ENCODE results near the gene EPAS1. TPM values are rescaled to one million over a fixed set of nuclear protein-coding genes. Genes with fewer than 3 reads are reported as not detected.

Gene EPAS1
- total RNA-seq (100 to 1,000 TPM in 8 of 9 donors, 10 to 100 TPM in 1; 25.2 to 307 (median 225) TPM), polyA plus RNA-seq (100 to 1,000 TPM in 1 of 3 donors, 10 to 100 TPM in 2; 62.0 to 178 (median 65.2) TPM)
- long read RNA-seq, donor 1, partial matches to known transcripts = 0 of 4 reads
- long read RNA-seq, donor 1, other reads (novel, unspliced or antisense) = 0 of 4 reads
- long read RNA-seq, donor 2, partial matches to known transcripts = 0 of 4 reads
- long read RNA-seq, donor 2, other reads (novel, unspliced or antisense) = 0 of 4 reads
- long read RNA-seq, donor 3, partial matches to known transcripts = 0 of 3 reads
- long read RNA-seq, donor 3, other reads (novel, unspliced or antisense) = 0 of 3 reads
- long read RNA-seq, donor 4, partial matches to known transcripts = 0 of 6 reads
- long read RNA-seq, donor 4, other reads (novel, unspliced or antisense) = 5 of 6 reads
- long read RNA-seq, donor 5, full-length matches to known transcripts = 14 of 29 reads
- long read RNA-seq, donor 5, partial matches to known transcripts = 10 of 29 reads
- long read RNA-seq, donor 5, other reads (novel, unspliced or antisense) = 5 of 29 reads
- long read RNA-seq, donor 6, full-length matches to known transcripts = 3 of 14 reads
- long read RNA-seq, donor 6, partial matches to known transcripts = 3 of 14 reads
- long read RNA-seq, donor 6, other reads (novel, unspliced or antisense) = 8 of 14 reads
- long read RNA-seq, donor 7, full-length matches to known transcripts = 3 of 3 reads
- long read RNA-seq, donor 7, partial matches to known transcripts = 0 of 3 reads
- long read RNA-seq, donor 7, other reads (novel, unspliced or antisense) = 0 of 3 reads
- long read RNA-seq, donor 8, full-length matches to known transcripts = 14 of 14 reads
- long read RNA-seq, donor 8, partial matches to known transcripts = 0 of 14 reads
- long read RNA-seq, donor 8, other reads (novel, unspliced or antisense) = 0 of 14 reads
- long read RNA-seq, donor 9, full-length matches to known transcripts = 5 of 5 reads
- long read RNA-seq, donor 9, partial matches to known transcripts = 0 of 5 reads
- long read RNA-seq, donor 9, other reads (novel, unspliced or antisense) = 0 of 5 reads
- long read RNA-seq, donor 10, full-length matches to known transcripts = 2 of 2 reads
- long read RNA-seq, donor 10, partial matches to known transcripts = 0 of 2 reads
- long read RNA-seq, donor 10, other reads (novel, unspliced or antisense) = 0 of 2 reads

GRCh38 chr2:46296840-46297545 lies at the start of gene EPAS1:
Gene EPAS1 (plus strand): TSS chr2:46297407. CDS start chr2:46297912, 505 bp downstream.
- intact Hi-C loops (cut with DNase I) = loop anchor here in 1 of 2 donors (10.0 kb wide), 1 partner anchor 232 kb away; no protein-coding TSS in a partner anchor

GRCh38 chr2:46248171-46248570 lies 49.0 kb upstream of the EPAS1 start:
- TF ChIP-seq CTCF (IDR thresholded peaks at IDR 0.05) (no peak), POLR2A (IDR thresholded peaks at IDR 0.05) (no peak)
- H3K4me1 ChIP-seq (replicated peaks in 1 of 2) = peaks cover 0 to 7% of the 10 kb centered on the region in 2 donors
- no peak overlapping the region for H3K4me3 ChIP-seq
- DNase-seq = no peak
- no peak overlapping the region for H3K27ac ChIP-seq
- no peaks in the 10 kb centered on the region for H3K9me3 ChIP-seq (replicated peaks in 1 of 3)
- no peaks in the 10 kb centered on the region for H3K36me3 ChIP-seq (replicated peaks in 1 of 2)
- H3K27me3 ChIP-seq = no peaks in the 10 kb centered on the region
- intact Hi-C loops (cut with DNase I) = no loop called here

More at GRCh38 chr2:46296840-46297545, at the start of gene EPAS1:
- H3K4me3 ChIP-seq = peak within 1 kb of the TSS; percentile 32 to 83 (median 60)
- no peak for TF ChIP-seq CTCF (IDR thresholded peaks at IDR 0.05)
- TF ChIP-seq POLR2A (IDR thresholded peaks at IDR 0.05) = peak; percentile 67 to 75
- 0 to 1% (median 1%) methylated on average over 7 to 94 of the region's 94 CpGs for WGBS, 4 donors
- H3K36me3 ChIP-seq (replicated peaks in 1 of 2) = no peaks in the 10 kb centered on the region
- H3K27me3 ChIP-seq = no peaks in the 10 kb centered on the region
- DNase-seq = peak; percentile 89 to 95 (median 91)
- H3K27ac ChIP-seq = peak within 1 kb of the TSS; percentile 24 to 90 (median 88)
- H3K9me3 ChIP-seq (replicated peaks in 1 of 3) = no peaks in the 10 kb centered on the region
- H3K4me1 ChIP-seq (replicated peaks in 1 of 2) = peaks cover 0 to 33% of the 10 kb centered on the region in 2 donors

- Histone ChIP-seq H3K4me1 (replicated peaks in 1 of 2) (peaks cover 0 to 7% of the 10 kb centered on the region in 2 donors), H3K27me3 (no peaks in the 10 kb centered on the region), H3K9me3 (replicated peaks in 1 of 3) (no peaks in the 10 kb centered on the region), H3K27ac (no peak overlapping the region), H3K36me3 (replicated peaks in 1 of 2) (no peaks in the 10 kb centered on the region), H3K4me3 (no peak overlapping the region)
- TF ChIP-seq POLR2A (IDR thresholded peaks at IDR 0.05) (no peak), CTCF (IDR thresholded peaks at IDR 0.05) (no peak)
- no peak for DNase-seq
- intact Hi-C loops (cut with DNase I) = no loop called here
These were observed 47.6 kb upstream of the EPAS1 start for GRCh38 chr2:46249654-46250053.

Data from adrenal gland (tissue), 19 donors.